Sciatic nerve (tissue), 2 donors: Measurements from ENCODE around the gene C1QTNF9. TPM values are rescaled to one million over a fixed set of nuclear protein-coding genes. Genes with fewer than 3 reads are reported as not detected.

Experiments
- ATAC-seq: fragments of 200-7000 bp; cut with Tn5 transposase; one replicate; pipeline ENCODE4 v1.9.1; 2020; ENCODE audit warnings: mild to moderate bottlenecking, moderate library complexity
- DNase-seq: peaks from one replicate; pipeline ENCODE4 v3.0.0-alpha.2; 2020; ENCODE audit warnings: low spot score
- intact Hi-C: fragments of 100-400 bp; cut with DNase I; formaldehyde crosslinking; loops from one replicate; pipeline ENCODE4 v1.14.2; 2022
- total RNA-seq: library from RNA; stranded (reverse); fragmentation: NEBNext Ultra II Directional; extraction: Animal tissue kit (Norgen Biotek cat#: 25700); gene quantifications from one replicate; pipeline ENCODE4 v1.2.1, GENCODE V29; 2021
- donor health status: DM: no; HTN: no; CAD: no.
- donor health status: DM: no; HTN: no; CAD: no.

C1QTNF9 gene
- total RNA-seq, 1 donor from 2014 or later, result 2.4 TPM

DNA sequence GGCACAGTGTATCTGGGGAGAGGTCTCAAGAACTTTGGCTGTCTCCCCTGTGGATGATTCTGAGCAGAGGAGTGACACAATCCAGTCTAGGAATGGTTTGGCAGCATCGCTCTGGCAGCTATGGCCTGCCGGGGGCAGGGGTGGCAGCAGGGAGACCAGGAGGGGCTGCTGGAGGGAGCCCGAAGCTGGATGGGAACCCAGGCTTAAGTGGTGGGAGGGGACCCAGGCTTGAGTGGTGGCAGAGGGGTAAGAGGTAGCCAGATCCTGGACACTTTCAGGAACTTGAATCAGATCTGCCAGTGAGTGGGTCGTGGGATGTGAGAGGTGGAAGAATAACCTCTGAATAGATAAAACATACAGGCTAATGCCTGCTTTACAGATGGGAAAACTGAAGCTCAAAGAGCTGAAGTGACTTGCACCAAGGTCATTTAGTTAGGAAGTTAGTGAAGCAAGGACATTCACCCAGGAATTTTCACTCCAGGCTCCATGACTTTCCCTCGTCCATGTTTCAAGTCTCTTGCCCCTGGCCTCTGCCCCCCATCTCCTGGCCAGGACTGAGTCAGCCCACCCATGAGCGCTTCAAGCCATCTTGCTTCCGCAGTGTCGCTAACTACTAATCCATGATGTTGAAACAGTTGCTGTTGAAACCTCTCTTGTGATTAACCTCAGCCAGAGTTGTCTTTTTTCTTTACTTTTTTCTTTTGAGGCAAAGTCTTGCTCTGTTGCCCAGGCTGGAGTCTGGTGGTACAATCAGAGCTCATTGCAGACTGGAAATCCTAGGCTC, 29.9 kb upstream of the C1QTNF9 start:
- DNase-seq (no peak), ATAC-seq (no peak)
- intact Hi-C loops, result no loop called here

DNA sequence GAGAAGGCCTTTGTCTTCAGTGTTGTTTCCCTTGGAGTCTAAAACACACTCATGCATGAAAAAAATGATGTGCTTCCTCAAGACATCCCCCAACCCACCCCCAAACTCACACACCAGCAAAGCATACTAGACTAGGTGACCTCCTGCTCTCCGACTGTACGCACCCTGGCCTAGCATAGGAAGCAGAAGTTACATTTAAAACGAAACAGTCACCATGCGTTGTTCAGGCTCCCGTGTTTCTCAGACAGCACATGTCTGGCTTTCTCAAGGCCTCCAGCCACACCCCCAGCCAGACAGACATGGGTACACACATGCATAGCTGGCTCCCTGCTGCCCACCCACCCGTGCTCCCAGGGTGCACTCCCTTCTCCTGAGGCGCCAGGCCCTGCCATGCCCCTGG, 28.7 kb upstream of the C1QTNF9 start:
- DNase-seq, result no peak
- intact Hi-C loops, result no loop called here
- peak; percentile 44 for ATAC-seq

DNA sequence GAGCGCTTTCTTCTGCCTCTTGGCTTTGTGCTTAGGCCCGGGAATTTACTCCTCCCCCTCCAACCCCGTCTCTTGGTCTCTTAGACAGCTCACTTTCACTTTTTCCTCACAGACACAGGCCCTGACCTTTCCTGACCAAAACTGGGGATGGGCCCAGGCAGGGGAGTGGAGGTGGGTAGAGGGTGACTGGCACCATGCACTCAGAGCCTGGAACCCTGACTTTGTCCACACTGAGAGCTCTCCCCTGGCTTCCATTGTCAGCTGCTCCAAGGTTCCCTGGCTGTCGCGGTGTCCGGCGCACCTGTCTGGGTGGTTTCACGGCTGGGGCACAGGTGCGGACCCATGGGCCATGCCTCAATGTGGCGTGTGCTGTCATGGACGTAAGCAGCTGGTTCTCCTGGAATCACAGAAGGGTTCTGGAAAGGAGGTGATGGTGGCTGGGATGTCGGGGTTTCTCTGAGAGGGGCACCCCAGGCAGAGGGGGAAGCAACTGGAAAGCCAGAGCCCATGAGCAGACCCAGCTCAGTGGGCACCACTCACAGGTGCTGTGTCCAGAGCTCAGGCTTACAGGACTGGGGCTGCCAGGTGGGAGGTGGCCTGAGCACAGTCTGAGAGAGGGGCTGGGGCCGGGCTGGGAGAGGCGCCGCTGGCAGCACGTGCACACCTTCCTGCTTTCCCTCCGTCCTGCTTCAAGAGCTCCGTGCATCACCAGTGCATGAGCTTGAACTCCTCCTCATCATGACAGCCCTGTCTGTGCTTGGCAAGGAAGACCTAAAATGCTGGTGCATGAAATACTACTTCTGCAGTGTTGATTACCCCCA, 28.0 kb upstream of the C1QTNF9 start:
- intact Hi-C loops, result no loop called here
- ATAC-seq, result no peak
- DNase-seq, result no peak

DNA sequence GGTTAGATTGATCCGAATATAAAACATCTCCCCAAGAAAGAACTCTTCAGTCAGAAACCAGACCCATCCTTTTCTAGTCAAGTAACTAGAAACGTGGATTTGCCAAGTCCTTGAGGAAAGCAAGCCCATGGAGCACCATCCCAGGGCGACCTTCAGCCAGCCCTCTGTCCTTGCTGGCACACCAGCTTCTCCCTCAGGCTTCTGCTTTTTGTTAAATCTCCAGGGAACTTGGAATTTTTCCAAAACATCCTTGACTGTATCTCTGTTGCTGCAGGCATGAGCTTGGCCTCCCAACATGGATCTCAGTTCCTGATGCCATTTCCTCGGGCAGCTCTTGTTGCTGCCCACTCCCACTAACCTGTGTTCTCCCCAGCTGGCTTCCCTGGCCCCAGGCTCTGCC, 27.1 kb upstream of the C1QTNF9 start:
- intact Hi-C loops, result no loop called here
- ATAC-seq, result no peak

DNA sequence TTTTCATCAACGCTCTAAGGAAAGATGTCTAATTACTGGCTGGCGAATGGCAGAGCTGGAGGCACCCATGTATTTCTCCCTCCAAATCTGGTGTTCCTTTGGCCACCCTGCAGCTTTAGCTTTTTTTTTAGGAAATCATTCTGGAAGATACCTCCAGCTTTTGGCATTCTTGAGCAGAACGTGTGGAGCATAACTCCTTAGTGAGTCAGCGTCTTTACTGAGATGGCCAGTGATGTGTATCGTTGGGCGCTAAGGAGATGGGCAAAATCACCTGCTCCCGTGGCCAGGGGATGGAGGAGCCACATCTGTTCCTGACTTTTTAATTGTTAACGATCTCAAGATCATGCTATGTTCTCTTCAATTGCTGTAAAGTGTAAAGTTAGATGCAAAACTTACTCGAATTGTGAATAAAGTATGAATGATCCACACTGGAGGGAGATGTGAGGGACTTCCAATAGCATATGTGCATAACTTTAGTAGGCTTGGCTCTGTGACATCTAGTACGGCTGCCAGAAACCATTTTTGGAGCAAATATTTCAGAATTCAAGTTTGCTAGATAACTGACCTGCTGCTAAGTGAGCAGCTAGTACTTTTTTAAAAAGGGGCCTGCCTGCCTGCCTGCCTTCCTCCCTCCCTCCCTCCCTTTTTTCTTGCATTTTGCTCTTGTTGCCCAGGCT, 24.4 kb upstream of the C1QTNF9 start:
- DNase-seq (no peak), ATAC-seq (no peak)
- intact Hi-C loops, result no loop called here

More for the DNA sequence above, 27.1 kb upstream of the C1QTNF9 start:
- DNase-seq, result no peak

DNA sequence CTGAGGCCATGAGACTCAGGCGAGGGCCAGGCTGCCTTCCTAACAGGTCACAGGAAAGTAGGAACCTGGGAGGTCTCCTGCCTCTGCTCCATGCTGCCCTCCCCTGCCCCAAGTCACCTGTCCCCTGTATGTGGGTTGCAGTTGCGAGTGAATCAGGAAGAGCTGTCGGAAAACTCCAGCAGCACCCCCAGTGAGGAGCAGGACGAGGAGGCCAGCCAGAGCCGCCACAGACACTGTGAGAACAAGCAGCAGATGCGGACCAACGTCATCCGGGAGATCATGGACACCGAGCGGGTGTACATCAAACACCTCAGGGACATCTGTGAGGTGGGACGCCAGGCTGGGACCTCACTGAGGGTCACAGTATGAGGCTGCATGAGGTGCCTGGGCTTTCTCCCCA, 22.8 kb upstream of the C1QTNF9 start:
- no peak for ATAC-seq
- intact Hi-C loops, result no loop called here
- DNase-seq, result no peak

DNA sequence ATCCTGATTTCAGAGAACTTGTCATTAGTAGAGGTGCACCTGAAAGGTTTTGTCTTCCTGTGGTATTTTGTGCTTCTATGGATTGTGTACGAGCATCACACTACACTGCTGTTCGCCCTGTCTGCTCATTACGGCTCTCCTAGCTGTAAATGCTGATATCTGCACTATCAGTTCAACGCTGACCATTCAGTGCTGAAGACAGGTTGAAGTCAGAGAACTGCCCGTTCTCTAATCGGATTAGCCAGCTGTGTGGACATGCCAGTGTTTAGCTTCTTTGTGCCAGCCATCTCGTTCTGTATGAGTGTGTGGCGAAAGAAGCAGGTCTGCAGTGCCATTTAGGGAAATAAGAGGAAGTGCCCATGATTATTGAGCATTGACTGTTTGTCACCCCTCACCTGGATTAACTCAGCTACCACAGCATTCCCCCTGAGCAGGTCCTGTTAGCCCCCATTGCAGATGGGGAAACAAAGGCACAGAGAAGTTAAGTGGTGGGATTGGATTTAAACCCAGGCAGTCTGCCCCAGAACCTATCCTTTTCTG, 21.6 kb upstream of the C1QTNF9 start:
- ATAC-seq, result no peak
- intact Hi-C loops, result no loop called here
- DNase-seq, result no peak

DNA sequence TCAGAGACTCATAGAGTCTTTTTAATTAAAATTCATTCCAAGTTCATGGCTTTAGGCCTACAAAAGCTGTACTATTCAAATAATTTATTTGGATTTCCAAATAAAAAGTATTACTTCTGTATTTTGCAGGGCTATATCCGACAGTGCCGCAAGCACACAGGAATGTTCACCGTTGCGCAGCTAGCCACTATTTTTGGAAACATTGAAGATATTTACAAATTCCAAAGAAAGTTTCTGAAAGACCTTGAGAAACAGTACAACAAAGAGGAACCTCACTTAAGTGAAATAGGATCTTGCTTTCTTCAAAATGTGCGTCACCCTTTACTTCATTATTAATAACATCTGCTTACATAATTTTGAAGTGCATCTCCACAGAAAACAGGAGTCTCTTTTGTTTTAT, 20.5 kb upstream of the C1QTNF9 start:
- ATAC-seq (no peak), DNase-seq (no peak)
- intact Hi-C loops, result no loop called here

DNA sequence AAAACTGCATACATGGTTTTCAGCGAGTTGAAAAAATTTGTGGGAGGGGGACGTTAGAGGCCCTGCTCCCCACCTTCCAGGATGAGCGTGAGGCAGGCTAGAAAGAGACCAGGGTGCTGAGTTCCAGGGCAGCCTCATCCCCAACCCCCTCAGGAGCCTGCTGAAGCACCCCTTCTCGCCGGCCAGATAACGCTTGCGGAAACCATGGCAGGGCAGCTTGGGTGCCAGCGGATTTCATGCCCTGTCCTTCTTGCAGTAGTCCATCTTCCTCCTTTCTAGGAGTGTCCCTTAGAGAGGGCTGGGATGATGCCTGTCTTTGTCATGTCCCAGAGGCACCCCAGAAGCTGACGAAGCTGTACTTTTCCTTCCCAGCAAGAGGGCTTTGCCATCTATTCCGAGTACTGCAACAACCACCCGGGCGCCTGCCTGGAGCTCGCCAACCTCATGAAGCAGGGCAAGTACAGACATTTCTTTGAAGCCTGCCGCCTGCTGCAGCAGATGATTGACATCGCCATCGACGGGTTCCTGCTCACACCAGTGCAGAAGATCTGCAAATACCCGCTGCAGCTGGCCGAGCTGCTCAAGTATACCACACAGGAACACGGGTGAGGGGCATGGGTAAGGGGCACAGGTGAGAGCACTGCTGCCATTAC, 19.0 kb upstream of the C1QTNF9 start:
- DNase-seq, result no peak
- ATAC-seq, result no peak
- intact Hi-C loops, result no loop called here

DNA sequence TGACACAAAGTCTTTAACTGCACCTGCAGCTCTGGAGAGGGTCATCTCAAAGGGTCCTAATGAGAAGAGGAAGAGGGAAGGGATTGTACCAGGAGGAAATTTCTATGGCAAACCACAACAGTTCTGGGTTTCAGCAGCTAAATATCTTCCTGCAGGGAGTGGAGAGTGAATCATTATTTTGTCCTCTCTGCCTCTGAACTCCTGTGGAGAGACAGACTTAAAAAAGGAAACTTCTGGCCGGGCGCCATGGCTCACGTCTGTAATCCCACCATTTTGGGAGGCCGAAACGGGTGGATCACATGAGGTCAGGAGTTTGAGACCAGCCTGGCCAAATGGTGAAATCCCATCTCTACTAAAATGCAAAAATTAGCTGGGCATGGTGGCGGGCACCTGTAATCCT, 16.9 kb upstream of the C1QTNF9 start:
- intact Hi-C loops, result no loop called here
- no peak for ATAC-seq
- DNase-seq, result no peak

DNA sequence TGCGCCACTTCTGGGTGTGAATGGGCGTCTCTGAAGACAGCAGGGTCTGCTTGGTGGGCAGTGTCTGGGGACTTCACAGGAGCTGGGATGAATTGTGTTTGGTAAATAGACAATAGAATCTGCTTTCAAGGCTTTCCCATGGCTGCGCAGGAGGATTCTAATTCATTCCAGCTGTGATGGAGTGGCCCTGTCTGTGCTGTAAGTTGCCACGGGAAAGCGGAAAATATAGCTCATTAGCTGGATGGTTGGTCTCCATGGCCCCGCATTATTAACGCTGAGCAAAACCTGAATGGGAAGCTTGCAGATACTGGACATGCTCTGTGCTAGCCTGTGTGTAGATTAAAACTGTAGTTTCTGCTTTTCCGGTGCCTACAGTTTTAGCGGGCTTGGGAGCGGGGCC, 15.6 kb upstream of the C1QTNF9 start:
- DNase-seq, result no peak
- no peak for ATAC-seq
- intact Hi-C loops, result no loop called here

DNA sequence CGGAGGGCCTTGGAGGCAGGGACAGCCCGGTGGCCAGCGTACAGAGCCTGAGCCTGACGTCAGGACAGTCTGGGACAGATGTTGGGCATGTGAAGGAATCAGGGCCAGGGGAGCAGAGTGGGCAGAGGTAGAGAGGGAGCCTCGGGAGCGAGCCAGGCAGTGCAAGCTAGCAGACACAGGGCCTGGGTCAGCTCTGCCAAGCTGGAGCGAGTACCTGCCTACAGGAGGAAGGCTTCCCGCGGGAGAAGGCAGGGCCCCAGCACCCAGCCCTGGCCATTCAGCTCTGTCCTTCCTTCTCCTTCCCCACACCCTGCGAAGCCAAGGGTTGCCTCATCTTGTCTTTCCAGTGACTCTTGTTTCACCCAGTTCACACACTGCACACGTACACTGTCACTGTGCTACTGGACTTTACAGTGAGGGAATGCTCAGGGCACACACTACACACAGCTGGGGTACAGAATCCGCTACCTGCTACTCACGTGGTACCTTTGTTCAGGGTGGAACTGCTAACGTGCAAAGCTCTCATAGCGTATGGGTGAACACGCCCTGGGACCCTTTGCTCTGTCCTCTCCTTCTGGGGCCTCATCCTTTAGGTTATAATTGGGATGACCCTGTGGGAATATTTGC, 9.8 kb upstream of the C1QTNF9 start:
- intact Hi-C loops, result no loop called here
- DNase-seq (no peak), ATAC-seq (peak; percentile 17)

DNA sequence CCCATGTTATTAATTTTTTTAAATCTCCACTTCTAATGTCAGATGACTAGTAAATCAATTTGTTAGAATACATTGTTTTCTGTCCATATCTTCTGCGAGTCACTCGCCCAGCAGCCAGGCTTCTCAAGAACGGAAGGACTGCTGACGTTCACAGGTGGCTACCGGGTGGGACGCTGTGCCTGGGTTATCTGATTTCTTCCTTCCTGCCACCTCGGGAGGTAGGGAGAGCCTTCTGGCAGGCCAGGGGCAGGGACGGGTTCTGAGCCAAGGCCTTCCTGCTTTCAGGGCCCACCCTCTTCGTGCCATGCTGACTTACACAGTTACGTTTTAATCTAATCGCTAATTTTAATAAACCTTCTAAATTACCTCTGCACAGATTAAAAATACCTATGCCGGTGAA, 7.9 kb upstream of the C1QTNF9 start:
- DNase-seq (no peak), ATAC-seq (no peak)
- intact Hi-C loops, result no loop called here

DNA sequence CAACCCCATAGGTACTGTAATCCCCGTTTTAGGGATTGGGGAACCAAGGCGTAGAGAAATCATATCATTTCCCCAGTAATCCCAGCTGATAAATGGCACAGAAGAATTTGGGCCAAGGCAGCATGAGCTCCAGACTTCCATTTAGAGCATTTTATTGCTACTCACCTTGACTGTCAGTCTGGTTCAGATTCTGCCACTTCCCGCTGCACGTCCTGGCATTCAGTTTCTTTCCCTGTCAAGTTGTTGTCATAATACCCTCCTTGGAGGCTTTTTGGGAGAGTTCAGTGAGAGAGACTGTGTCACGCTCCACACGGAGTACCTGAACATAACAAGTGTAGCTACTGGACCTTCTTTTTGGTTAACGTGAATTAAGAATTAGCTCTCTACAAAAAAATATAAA, 7.5 kb upstream of the C1QTNF9 start:
- intact Hi-C loops, result no loop called here
- DNase-seq, result no peak
- ATAC-seq, result no peak

DNA sequence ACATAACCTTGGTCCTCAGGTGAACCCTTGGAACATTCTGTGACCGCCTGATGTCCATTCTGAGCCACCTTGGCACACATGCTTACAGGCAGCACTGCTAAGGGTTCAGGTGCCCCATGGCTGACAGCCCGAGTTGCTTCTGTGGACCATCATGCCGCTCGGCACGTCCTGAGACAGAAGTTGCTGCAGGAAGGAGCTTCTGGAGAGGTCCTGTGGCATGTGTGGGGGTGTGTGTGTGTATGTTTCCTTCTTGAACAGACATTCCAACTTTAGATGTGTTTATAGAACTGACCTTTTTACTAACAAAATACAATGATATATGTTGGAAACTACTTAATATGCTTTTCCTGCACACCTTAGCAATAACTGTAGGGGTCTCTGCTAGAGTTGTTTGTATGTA, 4.8 kb upstream of the C1QTNF9 start:
- intact Hi-C loops, result no loop called here
- DNase-seq (no peak), ATAC-seq (no peak)

DNA sequence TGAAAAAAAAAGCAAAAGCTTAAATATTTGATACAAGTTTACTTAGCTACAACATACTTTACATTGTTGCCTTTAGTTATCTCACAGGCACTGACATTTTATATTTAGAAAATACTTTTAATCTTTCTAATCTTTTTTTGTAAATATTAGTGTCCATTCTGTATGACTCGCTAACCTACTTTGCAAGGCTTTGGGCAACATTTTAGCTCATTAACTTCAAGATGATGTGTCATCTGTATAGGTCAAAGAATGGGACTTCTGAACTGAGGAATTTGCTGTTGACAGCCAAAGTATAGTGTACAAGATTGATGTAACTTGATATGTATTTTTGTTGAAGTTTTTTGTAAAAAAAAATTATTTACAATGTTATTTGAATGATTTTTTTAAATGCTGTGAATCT, 2.7 kb upstream of the C1QTNF9 start:
- no peak for DNase-seq
- ATAC-seq, result no peak
- intact Hi-C loops, result no loop called here

DNA sequence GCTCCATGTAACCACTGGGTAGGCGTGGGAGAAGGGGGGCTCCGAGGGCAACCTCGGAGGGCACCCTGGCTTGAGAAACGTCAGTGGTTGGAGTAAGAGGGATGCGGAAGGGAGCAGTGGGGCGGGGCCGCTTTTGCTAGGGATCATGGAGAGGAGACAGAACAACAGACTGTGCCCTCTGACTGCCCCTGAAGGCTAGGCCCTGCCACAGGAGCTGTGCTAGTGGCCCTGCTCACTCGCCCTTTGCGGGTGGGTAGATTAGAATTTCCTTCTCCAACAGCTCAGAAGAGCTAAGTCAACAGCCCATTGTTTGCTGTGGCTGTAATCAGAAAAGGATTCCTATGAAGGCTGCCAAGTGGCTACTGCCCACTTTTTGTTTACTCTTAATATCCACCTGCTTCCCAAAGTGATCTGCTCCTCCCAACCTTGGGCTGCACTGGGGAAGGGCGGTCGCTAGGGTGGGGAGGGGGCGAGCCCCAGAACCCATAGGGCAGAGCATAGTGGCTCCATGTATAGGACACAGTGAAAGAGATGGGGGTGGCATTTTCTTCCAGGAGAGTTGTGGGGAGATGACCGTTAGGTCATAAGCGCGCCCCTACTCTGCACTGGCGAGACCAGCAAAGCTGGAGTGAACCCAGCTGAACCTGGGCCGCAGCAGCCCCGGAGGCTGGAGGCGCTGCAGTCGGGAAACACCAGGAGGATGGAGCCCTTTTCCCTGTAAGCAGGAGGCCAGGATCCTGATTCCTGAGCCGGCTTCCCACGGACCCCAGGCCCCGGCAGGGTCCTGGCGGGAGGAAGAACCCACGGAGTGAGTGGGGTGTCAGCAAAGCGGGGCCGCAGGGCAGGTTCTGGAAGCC, 1.9 kb upstream of the C1QTNF9 start:
- DNase-seq (no peak), ATAC-seq (peak; percentile 49)
- intact Hi-C loops, result no loop called here

DNA sequence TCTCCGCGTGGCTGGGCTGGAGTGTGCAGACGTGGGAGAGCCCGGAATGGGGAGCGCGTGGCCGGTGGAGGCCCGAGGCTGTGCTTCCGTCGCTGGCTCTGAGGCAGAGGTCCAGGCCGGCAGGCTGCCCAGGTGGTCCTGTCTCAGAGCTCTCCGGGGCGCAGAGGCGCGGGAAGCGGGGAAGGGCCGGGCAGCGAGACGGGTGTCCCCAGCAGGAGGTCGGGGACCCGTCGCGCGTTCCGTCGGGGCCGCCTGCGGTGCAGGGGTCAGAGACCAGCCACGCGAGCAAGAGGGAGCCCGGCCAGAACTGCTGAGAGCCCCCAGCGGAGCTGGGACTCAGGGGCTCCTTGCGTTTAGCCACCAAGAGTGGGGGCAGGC, 1.3 kb upstream of the C1QTNF9 start:
- peak; percentile 45 for ATAC-seq
- DNase-seq, result no peak

More for the DNA sequence above, 1.3 kb upstream of the C1QTNF9 start:
- intact Hi-C loops, result no loop called here
